ENCODE data around the gene MCM7. TPM values are rescaled to one million over a fixed set of nuclear protein-coding genes. Genes with fewer than 3 reads are reported as not detected.
"Not testable (repeated sequence)": the region's sequence is repeated elsewhere in the genome, so short reads cannot be mapped to it uniquely, and the experiment has no call there.

Gene MCM7
- 135 TPM for polyA plus RNA-seq (2012; ENCODE audit: insufficient read depth, insufficient read length, low read depth)

DNA sequence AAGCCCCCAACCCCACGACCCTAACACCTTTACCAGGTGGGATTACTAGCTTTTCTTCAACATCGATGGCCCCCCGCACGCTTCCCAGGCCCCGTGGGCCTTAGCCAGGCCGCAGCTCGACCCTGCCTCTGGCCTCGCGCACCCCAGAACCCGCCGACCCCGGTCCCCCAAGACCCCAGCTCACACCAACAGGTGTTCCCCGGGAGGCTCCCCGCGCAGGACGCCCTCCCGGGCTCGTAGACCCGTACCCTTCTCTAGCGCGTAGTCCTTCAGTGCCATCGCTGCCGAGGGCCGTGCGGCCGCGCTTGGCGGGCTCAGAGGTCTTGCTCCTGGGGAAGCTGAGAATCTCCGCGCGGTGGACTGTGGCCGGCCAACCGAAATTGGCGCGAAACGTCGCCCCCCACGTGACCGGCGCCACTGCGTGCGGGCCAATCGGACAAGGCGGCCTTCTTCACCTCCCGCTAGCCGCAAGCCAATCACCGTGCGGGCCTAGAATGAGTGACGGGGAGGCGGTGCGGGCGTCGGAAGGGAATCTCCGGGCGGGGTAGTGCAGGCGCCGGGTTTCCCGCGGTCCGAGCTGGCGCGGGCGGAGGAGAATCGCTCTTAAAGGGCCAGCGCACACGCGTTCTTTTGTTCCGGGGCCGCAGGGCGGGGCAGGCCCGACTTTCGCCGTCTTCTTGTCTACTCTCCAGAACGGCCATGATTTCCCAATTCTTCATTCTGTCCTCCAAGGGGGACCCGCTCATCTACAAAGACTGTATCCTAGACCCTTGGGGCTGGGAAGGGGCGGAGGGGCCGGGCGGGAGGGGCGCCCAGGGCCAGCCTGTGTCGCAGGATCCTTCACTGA, at the start of gene MCM7, which contains the start of gene AP4M1:
Gene MCM7, minus strand, starts transcription at position 382 of the 847 bp plus-strand sequence. Its CDS starts 103 bp downstream, at position 279.
Gene AP4M1, plus strand, starts transcription at position 628 of the 847 bp plus-strand sequence. Its CDS starts 72 bp downstream, at position 700.
- Histone ChIP-seq H3K36me3 (peaks cover 43% of the 10 kb centered on the region), H3K27me3 (no peaks in the 10 kb centered on the region), H3K9me3 (no peaks in the 10 kb centered on the region), H3K4me3 (ENCODE audit: low read depth, low read length) (peak within 1 kb of the TSS; percentile 83), H3K4me1 (no peaks in the 10 kb centered on the region)
- TF ChIP-seq CTCF (IDR thresholded peaks at IDR 0.05; ENCODE audit: low read depth, low read length): no peak
- DNase-seq: peak; percentile 99

GRCh38 chr7:100148559-100149328, 47.5 kb upstream of the MCM7 start, which contains the start of gene LAMTOR4:
Gene LAMTOR4, plus strand, starts transcription at chr7:100148918. Its CDS starts 55 bp downstream, at chr7:100148973.
- Histone ChIP-seq H3K36me3 (peaks cover 2% of the 10 kb centered on the region; the same call in 1 of the 2 replicates), H3K27me3 (no peaks in the 10 kb centered on the region), H3K9me3 (no peaks in the 10 kb centered on the region), H3K4me1 (peaks cover 10% of the 10 kb centered on the region), H3K4me3 (ENCODE audit: low read depth, low read length) (peak within 1 kb of the TSS; percentile 98)
- TF ChIP-seq CTCF (IDR thresholded peaks at IDR 0.05; ENCODE audit: low read depth, low read length): no peak
- peak; percentile 99 for DNase-seq

GRCh38 chr7:100148225-100148558, 47.0 kb upstream of the MCM7 start:
- no peak for TF ChIP-seq CTCF (IDR thresholded peaks at IDR 0.05; ENCODE audit: low read depth, low read length)
- Histone ChIP-seq H3K4me1 (peaks cover 4% of the 10 kb centered on the region), H3K9me3 (no peaks in the 10 kb centered on the region), H3K27me3 (no peaks in the 10 kb centered on the region), H3K36me3 (no peaks in the 10 kb centered on the region; the same call in 1 of the 2 replicates), H3K4me3 (ENCODE audit: low read depth, low read length) (peak overlapping the region; percentile 98)
- DNase-seq: no peak

DNA sequence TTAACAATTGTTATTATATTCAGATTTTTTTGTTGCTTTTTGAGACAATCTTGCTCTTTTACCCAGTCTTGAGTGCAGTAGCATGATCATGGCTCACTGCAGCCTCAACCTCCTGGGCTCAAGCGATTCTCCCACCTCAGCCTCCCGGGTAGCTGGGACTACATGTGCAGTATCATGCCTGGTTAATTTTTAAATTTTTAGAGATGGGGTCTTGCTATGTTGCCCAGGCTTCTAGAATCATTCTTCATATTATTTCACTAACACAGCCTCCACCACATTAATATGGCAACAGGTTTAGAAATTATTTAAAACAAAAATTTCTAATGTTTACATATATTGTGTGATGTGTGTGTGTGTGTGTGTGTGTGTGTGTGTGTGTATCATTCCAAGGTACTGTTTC, 46.1 kb upstream of the MCM7 start:
- no peak for DNase-seq
- H3K27me3 ChIP-seq: no peaks in the 10 kb centered on the region
- no peaks in the 10 kb centered on the region for H3K9me3 ChIP-seq
- TF ChIP-seq CTCF (IDR thresholded peaks at IDR 0.05; ENCODE audit: low read depth, low read length): no peak
- no peaks in the 10 kb centered on the region for H3K4me1 ChIP-seq
- no peaks in the 10 kb centered on the region; the same call in 1 of the 2 replicates for H3K36me3 ChIP-seq
- H3K4me3 ChIP-seq (ENCODE audit: low read depth, low read length): no peak overlapping the region

- not testable (repeated sequence) for H3K4me3 ChIP-seq (ENCODE audit: low read depth, low read length); H3K36me3 ChIP-seq; H3K4me1 ChIP-seq; DNase-seq; H3K9me3 ChIP-seq; H3K27me3 ChIP-seq
These were observed 45.2 kb upstream of the MCM7 start for GRCh38 chr7:100146350-100146749.

GRCh38 chr7:100142461-100142860, 41.3 kb upstream of the MCM7 start:
- no peaks in the 10 kb centered on the region for H3K4me1 ChIP-seq

More at GRCh38 chr7:100142461-100142860, 41.3 kb upstream of the MCM7 start:
- TF ChIP-seq CTCF (IDR thresholded peaks at IDR 0.05; ENCODE audit: low read depth, low read length): no peak
- no peak for DNase-seq
- Histone ChIP-seq H3K27me3 (no peaks in the 10 kb centered on the region), H3K4me3 (ENCODE audit: low read depth, low read length) (no peak overlapping the region), H3K36me3 (no peaks in the 10 kb centered on the region), H3K9me3 (no peaks in the 10 kb centered on the region)
